Fibroblast of lung (primary cell): ENCODE results near the gene CD2AP. TPM values are rescaled to one million over a fixed set of nuclear protein-coding genes. Genes with fewer than 3 reads are reported as not detected.
A peak's percentile ranks its signal among the peaks of the same experiment; 100 is the strongest.

Experiments used
- DNase-seq, 2 donors: peaks; one replicate each; pipeline versions ENCODE4 v3.0.0 to v3.0.0-alpha.2; 2010; ENCODE audit warnings: low read depth in 2 of 2
- H2AFZ ChIP-seq: 2 replicates; pipeline ENCODE4 v1.5.1; 2012; ENCODE audit warnings: low read length, control low read depth, inconsistent platforms
- H3K27ac ChIP-seq: 2 replicates; pipeline ENCODE4 v1.5.1; 2011; ENCODE audit warnings: low read length, control low read depth; ENCODE audit not compliant: insufficient read depth
- H3K27me3 ChIP-seq: 2 replicates; pipeline ENCODE4 v1.5.1; 2011; ENCODE audit warnings: mild to moderate bottlenecking, low read length; ENCODE audit not compliant: control insufficient read depth, insufficient read depth
- H3K36me3 ChIP-seq: 2 replicates; pipeline ENCODE4 v1.5.1; 2011; ENCODE audit warnings: low read length; ENCODE audit not compliant: control insufficient read depth, insufficient read depth
- H3K4me1 ChIP-seq: 2 replicates; pipeline ENCODE4 v1.5.1; 2011; ENCODE audit warnings: low read length; ENCODE audit not compliant: control insufficient read depth, insufficient read depth; ENCODE audit errors: extremely low read depth
- H3K4me2 ChIP-seq: 2 replicates; pipeline ENCODE4 v1.5.1; 2011; ENCODE audit warnings: low read length, control low read depth; ENCODE audit not compliant: insufficient read depth; ENCODE audit errors: extremely low read depth
- H3K4me3 ChIP-seq, 4 experiments: fragments of 200-600 bp in 1 of 4; sonication (generic) in 1 of 4; replicated peaks in 1 of 4; 2 replicates each; pipeline ENCODE4 v1.5.1; 2011 to 2016; ENCODE audit warnings: low read length in 4 of 4, low read depth in 3 of 4, mild to moderate bottlenecking in 3 of 4, control low read depth in 2 of 4, inconsistent platforms in 1 of 4, mixed read lengths in 1 of 4; ENCODE audit not compliant: insufficient read depth in 1 of 4; ENCODE audit errors: control extremely low read depth in 1 of 4
- H3K79me2 ChIP-seq: 2 replicates; pipeline ENCODE4 v1.5.1; 2012; ENCODE audit warnings: mild to moderate bottlenecking, low read length, inconsistent platforms; ENCODE audit not compliant: control insufficient read depth, insufficient read depth
- H3K9ac ChIP-seq: 2 replicates; pipeline ENCODE4 v1.5.1; 2011; ENCODE audit warnings: mild to moderate bottlenecking, low read length, control low read depth; ENCODE audit not compliant: insufficient read depth
- H3K9me3 ChIP-seq: 2 replicates; pipeline ENCODE4 v1.5.1; 2012; ENCODE audit warnings: low read depth, low read length; ENCODE audit not compliant: control insufficient read depth, insufficient read depth
- H4K20me1 ChIP-seq: 2 replicates; pipeline ENCODE4 v1.5.1; 2011; ENCODE audit warnings: low read length; ENCODE audit not compliant: control insufficient read depth, insufficient read depth; ENCODE audit errors: extremely low read depth
- EZH2 ChIP-seq: IDR thresholded peaks from 2 replicates; pipeline ENCODE4 v1.5.1; 2012; ENCODE audit warnings: low read length, control low read depth, mild to moderate bottlenecking; ENCODE audit errors: missing control alignments
- polyA plus RNA-seq, 2 donors: library from polyadenylated mRNA; depleted of rRNA in 1 of 2; stranded (reverse) in 1 of 2; unstranded in 1 of 2; fragments of >200 nt; gene quantifications; 2 replicates each; pipeline ENCODE4 v1.2.1, GENCODE V29; 2011 to 2012; ENCODE audit warnings: missing spikeins in 1 of 2
- total RNA-seq: library from RNA; depleted of rRNA; stranded (reverse); fragments of >200 nt; gene quantifications from 2 replicates; pipeline ENCODE4 v1.2.1, GENCODE V29; 2014
- TF ChIP-seq, protein P1 (sequence below), 2 donors: IDR thresholded peaks in 1 of 2; conservative IDR thresholded peaks in 1 of 2; 1 replicate in 1 of 2; 2 replicates in 1 of 2; pipeline ENCODE4 v1.5.1; 2011 to 2012; ENCODE audit warnings: low read length in 2 of 2, control low read depth in 1 of 2, inconsistent platforms in 1 of 2, low read depth in 1 of 2, mild to moderate bottlenecking in 1 of 2

CD2AP gene
- total and polyA plus RNA-seq, 2 donors (not counting 1 experiment from before 2014, with no cell fraction given): 15.7 to 17.2 TPM

DNA sequence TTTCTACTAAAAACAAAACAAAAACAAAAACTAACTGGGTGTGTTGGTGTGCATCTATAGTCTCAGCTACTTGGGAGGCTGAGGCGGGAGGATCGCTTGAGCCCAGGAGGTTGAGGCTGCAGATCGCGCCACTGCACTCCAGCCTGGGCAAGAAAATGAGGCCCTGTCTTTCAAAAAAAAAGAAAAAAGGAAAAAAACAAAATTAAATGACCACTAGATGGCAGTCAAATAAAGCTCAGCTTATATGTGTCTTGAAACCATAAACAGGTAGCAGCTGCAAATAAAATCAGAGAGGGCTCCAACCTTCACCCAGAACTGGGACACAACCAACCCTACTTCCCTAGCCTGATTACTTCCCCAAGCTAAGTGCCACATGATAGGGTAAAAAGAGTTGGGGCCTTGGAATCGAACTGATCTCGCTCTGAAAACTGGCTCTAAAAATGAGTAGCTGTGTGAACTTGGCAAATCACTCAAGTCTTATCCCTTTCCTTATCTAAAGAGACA, 153.7 kb downstream of the CD2AP start:
- Histone ChIP-seq H3K27me3 (no peaks in the 10 kb centered on the region), H3K4me1 (no peaks in the 10 kb centered on the region), H3K36me3 (no peaks in the 10 kb centered on the region), H3K4me2 (no peak overlapping the region), H3K79me2 (no peaks in the 10 kb centered on the region), H2AFZ (no peak overlapping the region), H4K20me1 (no peaks in the 10 kb centered on the region), H3K9me3 (no peaks in the 10 kb centered on the region), H3K27ac (no peak overlapping the region), H3K9ac (no peak overlapping the region), H3K4me3 (no peak overlapping the region)
- peak; percentile 36 to 66 for DNase-seq
- TF ChIP-seq EZH2: no peak
- TF ChIP-seq, protein P1, sequence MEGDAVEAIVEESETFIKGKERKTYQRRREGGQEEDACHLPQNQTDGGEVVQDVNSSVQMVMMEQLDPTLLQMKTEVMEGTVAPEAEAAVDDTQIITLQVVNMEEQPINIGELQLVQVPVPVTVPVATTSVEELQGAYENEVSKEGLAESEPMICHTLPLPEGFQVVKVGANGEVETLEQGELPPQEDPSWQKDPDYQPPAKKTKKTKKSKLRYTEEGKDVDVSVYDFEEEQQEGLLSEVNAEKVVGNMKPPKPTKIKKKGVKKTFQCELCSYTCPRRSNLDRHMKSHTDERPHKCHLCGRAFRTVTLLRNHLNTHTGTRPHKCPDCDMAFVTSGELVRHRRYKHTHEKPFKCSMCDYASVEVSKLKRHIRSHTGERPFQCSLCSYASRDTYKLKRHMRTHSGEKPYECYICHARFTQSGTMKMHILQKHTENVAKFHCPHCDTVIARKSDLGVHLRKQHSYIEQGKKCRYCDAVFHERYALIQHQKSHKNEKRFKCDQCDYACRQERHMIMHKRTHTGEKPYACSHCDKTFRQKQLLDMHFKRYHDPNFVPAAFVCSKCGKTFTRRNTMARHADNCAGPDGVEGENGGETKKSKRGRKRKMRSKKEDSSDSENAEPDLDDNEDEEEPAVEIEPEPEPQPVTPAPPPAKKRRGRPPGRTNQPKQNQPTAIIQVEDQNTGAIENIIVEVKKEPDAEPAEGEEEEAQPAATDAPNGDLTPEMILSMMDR (conservative IDR thresholded peaks at IDR 0.05 in 1 of 2, IDR thresholded peaks at IDR 0.05 in 1 of 2; ENCODE audit: low read depth in 1 of 2, low read length in 2 of 2): peak in 1 of 2 donors; percentile 43

DNA sequence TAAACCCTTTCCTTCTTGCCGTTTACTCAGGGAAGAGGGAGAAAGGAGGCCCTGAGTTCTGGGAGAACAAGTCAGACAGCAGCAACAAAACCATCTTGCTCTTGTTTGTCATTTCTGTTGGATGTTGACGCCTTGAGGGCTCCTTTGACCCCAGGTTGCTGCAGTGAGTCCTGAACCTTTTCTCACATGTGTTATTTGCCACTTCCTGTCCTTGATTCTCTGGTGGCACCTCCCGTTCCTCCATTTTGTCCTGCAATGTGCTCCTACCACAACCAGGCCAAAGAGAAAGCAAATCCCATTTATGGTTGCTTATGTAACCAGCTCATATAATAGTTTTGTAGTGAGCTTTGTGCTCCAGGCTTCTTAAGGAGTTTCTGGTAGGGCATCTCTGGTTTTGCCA, 154.2 kb downstream of the CD2AP start:
- Histone ChIP-seq H3K9ac (no peak overlapping the region), H3K27ac (no peak overlapping the region), H4K20me1 (no peaks in the 10 kb centered on the region), H3K4me3 (no peak overlapping the region), H3K27me3 (no peaks in the 10 kb centered on the region), H3K79me2 (no peaks in the 10 kb centered on the region), H3K9me3 (no peaks in the 10 kb centered on the region), H3K36me3 (no peaks in the 10 kb centered on the region), H3K4me1 (no peaks in the 10 kb centered on the region), H3K4me2 (no peak overlapping the region), H2AFZ (no peak overlapping the region)
- TF ChIP-seq, protein P1 (conservative IDR thresholded peaks at IDR 0.05 in 1 of 2, IDR thresholded peaks at IDR 0.05 in 1 of 2; ENCODE audit: low read depth in 1 of 2, low read length in 2 of 2): no peak
- no peak for TF ChIP-seq EZH2
- no peak for DNase-seq

DNA sequence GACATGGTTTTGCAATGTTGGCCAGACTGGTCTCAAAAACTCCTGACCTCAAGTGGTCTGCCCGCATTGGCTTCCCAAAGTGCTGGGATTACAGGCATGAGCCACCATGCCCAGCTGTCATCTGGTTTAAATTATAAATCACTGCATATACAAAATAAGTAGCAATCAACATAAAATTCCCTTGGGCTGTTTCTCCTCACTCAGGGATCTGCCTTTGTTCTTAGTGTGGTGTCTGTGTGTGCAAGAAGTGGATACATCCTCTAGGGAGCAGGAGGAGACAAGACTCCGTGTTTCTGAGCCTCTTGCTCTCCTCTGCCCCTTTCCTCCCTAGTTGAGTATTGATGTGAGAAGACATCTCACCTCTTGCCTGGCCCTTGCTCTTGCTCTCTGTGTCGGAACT, 155.6 kb downstream of the CD2AP start:
- Histone ChIP-seq H4K20me1 (no peaks in the 10 kb centered on the region), H3K4me2 (no peak overlapping the region), H3K27ac (no peak overlapping the region), H3K9ac (no peak overlapping the region), H3K27me3 (no peaks in the 10 kb centered on the region), H2AFZ (no peak overlapping the region), H3K4me3 (no peak overlapping the region), H3K79me2 (no peaks in the 10 kb centered on the region), H3K36me3 (no peaks in the 10 kb centered on the region), H3K9me3 (no peaks in the 10 kb centered on the region), H3K4me1 (no peaks in the 10 kb centered on the region)
- TF ChIP-seq EZH2: no peak
- TF ChIP-seq, protein P1 (conservative IDR thresholded peaks at IDR 0.05 in 1 of 2, IDR thresholded peaks at IDR 0.05 in 1 of 2; ENCODE audit: low read depth in 1 of 2, low read length in 2 of 2): no peak
- DNase-seq: peak in 1 of 2 donors; percentile 25
